GM23248 (cell line): ENCODE measurements around the gene AKNA. TPM values are rescaled to one million over a fixed set of nuclear protein-coding genes. Genes with fewer than 3 reads are reported as not detected.

Experiments used
- DNase-seq: peaks from one replicate; pipeline ENCODE4 v3.0.0-alpha.2; 2015
- H2AFZ ChIP-seq: fragments of 200-600 bp; sonication (generic); 2 replicates; pipeline ENCODE4 v1.6.1; 2016; ENCODE audit warnings: antibody characterized with exemption
- H3F3A ChIP-seq: fragments of 200-600 bp; sonication (generic); 2 replicates; pipeline ENCODE4 v1.6.1; 2016; ENCODE audit warnings: mild to moderate bottlenecking, antibody characterized with exemption, mixed run types; ENCODE audit not compliant: insufficient read depth
- H3K27ac ChIP-seq: fragments of 200-600 bp; sonication (generic); 2 replicates; pipeline ENCODE4 v1.5.1; 2016; ENCODE audit warnings: mild to moderate bottlenecking
- H3K27me3 ChIP-seq: fragments of 200-600 bp; sonication (generic); replicated peaks from 2 replicates; pipeline ENCODE4 v1.6.1; 2016; ENCODE audit warnings: mild to moderate bottlenecking; ENCODE audit not compliant: insufficient read depth
- H3K36me3 ChIP-seq: fragments of 200-600 bp; sonication (generic); 2 replicates; pipeline ENCODE4 v1.6.1; 2016; ENCODE audit warnings: low read depth, mild to moderate bottlenecking
- H3K4me1 ChIP-seq: fragments of 200-600 bp; sonication (generic); 2 replicates; pipeline ENCODE4 v1.6.1; 2016; ENCODE audit warnings: mild to moderate bottlenecking; ENCODE audit not compliant: insufficient read depth
- H3K4me2 ChIP-seq: fragments of 200-600 bp; sonication (generic); one replicate; pipeline ENCODE4 v1.6.1; 2016; ENCODE audit warnings: mild to moderate bottlenecking; ENCODE audit not compliant: unreplicated experiment
- H3K4me3 ChIP-seq: fragments of 200-600 bp; sonication (generic); 2 replicates; pipeline ENCODE4 v1.5.1; 2016; ENCODE audit warnings: mild to moderate bottlenecking
- H3K79me2 ChIP-seq: fragments of 200-600 bp; sonication (generic); 2 replicates; pipeline ENCODE4 v1.6.1; 2016; ENCODE audit warnings: mild to moderate bottlenecking; ENCODE audit not compliant: insufficient read depth
- H3K9ac ChIP-seq: fragments of 200-600 bp; sonication (generic); 2 replicates; pipeline ENCODE4 v1.6.1; 2016; ENCODE audit warnings: mild to moderate bottlenecking
- H3K9me2 ChIP-seq: fragments of 200-600 bp; sonication (generic); 2 replicates; pipeline ENCODE4 v1.6.1; 2016; ENCODE audit warnings: mixed run types, mild to moderate bottlenecking, moderate library complexity; ENCODE audit not compliant: insufficient read depth
- H3K9me3 ChIP-seq: fragments of 200-600 bp; sonication (generic); one replicate; pipeline ENCODE4 v1.6.1; 2017; ENCODE audit warnings: low read depth
- H4K20me1 ChIP-seq: fragments of 200-600 bp; sonication (generic); 2 replicates; pipeline ENCODE4 v1.6.0; 2016; ENCODE audit not compliant: insufficient read depth
- EZH2 ChIP-seq: fragments of 200-600 bp; sonication (generic); IDR thresholded peaks from 2 replicates; pipeline ENCODE4 v1.6.1; 2018; ENCODE audit warnings: antibody characterized with exemption, mild to moderate bottlenecking; ENCODE audit not compliant: insufficient read depth, poor library complexity, severe bottlenecking
- EZH2phosphoT487 ChIP-seq: fragments of 200-600 bp; sonication (generic); IDR thresholded peaks from 2 replicates; pipeline ENCODE4 v1.6.1; 2018; ENCODE audit warnings: antibody characterized with exemption, moderate library complexity, mild to moderate bottlenecking, low read depth; ENCODE audit not compliant: insufficient read depth
- WGBS, 2 experiments: methylation state at CpG; one replicate each; pipeline ENCODE4 v1.1.6; 2015 to 2017; ENCODE audit warnings: low lambda C conversion rate in 2 of 2, low coverage in 1 of 2; ENCODE audit errors: missing lambda C conversion rate in 2 of 2; 5-methylcytosine and 5-hydroxymethylcytosine counted together
- in situ Hi-C: fragments of 300-500 bp; cut with MboI; formaldehyde crosslinking; loops from 2 replicates; pipeline ENCODE4 v1.15.0; 2020
- polyA plus RNA-seq: library from polyadenylated mRNA; unstranded; fragments of >200 nt; fragmentation: Nextera tagmentation; extraction: Ambion mirVana; gene quantifications from 2 replicates; pipeline ENCODE4 v1.2.1, GENCODE V29; 2016
- total RNA-seq: library from RNA; depleted of rRNA; stranded (reverse); fragments of >200 nt; shearing (Covaris generic); gene quantifications from 2 replicates; pipeline ENCODE4 v1.2.3, GENCODE V29; 2014

The AKNA gene
- total and polyA plus RNA-seq, 2 experiments from 2014 or later: 1.8 to 6.6 TPM

DNA sequence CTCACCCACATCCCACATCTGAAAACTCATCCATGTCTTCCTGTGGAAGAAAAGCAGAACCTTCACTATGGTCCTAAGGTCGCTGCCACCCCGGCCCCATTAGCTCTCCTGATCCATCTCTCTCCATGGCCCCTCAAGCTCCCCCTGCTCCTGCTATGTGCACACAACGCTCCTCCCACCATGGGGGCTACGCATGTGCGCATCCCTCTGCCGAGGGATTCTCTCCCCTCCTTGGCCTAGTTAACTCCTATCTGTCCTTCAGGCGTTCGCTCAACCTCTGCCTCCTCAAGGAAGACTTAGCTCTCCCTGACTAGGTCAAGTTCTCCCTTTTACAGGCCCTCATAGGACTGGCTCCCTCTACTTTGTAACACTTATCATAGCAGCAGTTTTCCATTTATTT lies 9.8 kb downstream of the AKNA start:
- Histone ChIP-seq H3K4me2 (no peak overlapping the region), H3K9me2 (no peaks in the 10 kb centered on the region), H3K27ac (no peak overlapping the region), H4K20me1 (no peaks in the 10 kb centered on the region), H3K4me1 (peaks cover 6% of the 10 kb centered on the region), H3K9ac (no peak overlapping the region), H3K9me3 (no peaks in the 10 kb centered on the region), H3K27me3 (no peaks in the 10 kb centered on the region), H3K4me3 (no peak overlapping the region), H3K79me2 (peaks cover 31% of the 10 kb centered on the region), H2AFZ (no peak overlapping the region), H3K36me3 (peaks cover 7% of the 10 kb centered on the region; the same call in 1 of the 2 replicates), H3F3A (0 out of 2 replicates have a peak, but pooled peaks cover 11% of the 10 kb centered on the region)
- TF ChIP-seq EZH2 (no peak), EZH2phosphoT487 (no peak)
- WGBS, 2 experiments: 85 to 87% methylated on average over 8 of the region's 8 CpGs
- in situ Hi-C loops: no loop called here
- DNase-seq: no peak

DNA sequence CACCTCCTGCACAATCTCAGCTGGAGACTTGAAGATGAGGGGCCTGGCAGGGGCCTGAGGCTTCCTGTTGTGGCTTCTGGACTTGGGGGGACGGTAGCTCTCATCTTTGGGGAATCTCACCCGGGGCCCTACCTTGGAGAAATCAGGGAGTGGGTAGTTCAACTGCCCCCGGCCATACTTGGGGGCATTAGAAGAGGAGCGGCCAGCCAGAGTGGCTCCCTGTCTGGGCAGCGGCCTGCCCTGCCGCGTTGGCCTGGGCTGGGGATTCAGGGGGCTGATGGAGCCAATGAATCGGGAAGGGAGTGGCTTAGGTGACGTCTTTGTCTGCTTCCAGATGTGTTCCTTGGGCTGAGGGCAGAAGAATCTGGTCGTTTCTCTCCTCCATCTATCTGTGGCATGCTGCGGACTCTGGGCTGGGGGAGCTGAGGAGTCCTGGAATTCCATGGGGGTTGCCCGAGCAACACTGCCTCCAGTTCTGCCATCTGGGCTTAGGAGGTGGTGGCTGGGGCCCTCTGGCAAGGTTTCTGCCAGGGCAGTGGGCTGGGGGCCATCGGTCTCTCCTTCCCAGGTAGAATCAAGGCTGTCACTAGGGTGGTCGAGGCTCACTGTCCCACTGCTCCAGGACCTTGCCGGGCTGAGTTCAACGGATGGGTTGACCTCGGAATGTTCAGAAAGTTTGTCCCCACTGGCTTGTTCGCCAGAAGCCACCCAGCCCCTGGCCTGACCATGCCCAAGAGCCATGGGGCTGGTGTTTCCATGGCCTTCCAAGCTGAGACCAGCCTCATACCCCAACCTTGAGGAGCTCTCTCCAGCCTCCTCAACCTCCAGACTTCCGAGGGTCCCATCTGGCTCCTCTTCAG lies 11.0 kb downstream of the AKNA start:
- H3F3A ChIP-seq: 0 out of 2 replicates have a peak, but pooled peaks cover 4% of the 10 kb centered on the region
- H3K9me2 ChIP-seq: no peaks in the 10 kb centered on the region
- peaks cover 7% of the 10 kb centered on the region; the same call in 1 of the 2 replicates for H3K36me3 ChIP-seq
- H3K4me1 ChIP-seq: no peaks in the 10 kb centered on the region
- H3K27ac ChIP-seq: no peak overlapping the region
- H3K4me3 ChIP-seq: no peak overlapping the region
- H3K27me3 ChIP-seq: no peaks in the 10 kb centered on the region
- no peak overlapping the region for H3K9ac ChIP-seq
- H4K20me1 ChIP-seq: no peaks in the 10 kb centered on the region
- H3K4me2 ChIP-seq: no peak overlapping the region
- in situ Hi-C loops: no loop called here
- no peak overlapping the region for H2AFZ ChIP-seq
- H3K9me3 ChIP-seq: no peaks in the 10 kb centered on the region
- no peak for DNase-seq
- peaks cover 19% of the 10 kb centered on the region for H3K79me2 ChIP-seq
- TF ChIP-seq EZH2: no peak
- TF ChIP-seq EZH2phosphoT487: no peak
- WGBS, 2 experiments: 87 to 90% methylated on average over 19 of the region's 19 CpGs

DNA sequence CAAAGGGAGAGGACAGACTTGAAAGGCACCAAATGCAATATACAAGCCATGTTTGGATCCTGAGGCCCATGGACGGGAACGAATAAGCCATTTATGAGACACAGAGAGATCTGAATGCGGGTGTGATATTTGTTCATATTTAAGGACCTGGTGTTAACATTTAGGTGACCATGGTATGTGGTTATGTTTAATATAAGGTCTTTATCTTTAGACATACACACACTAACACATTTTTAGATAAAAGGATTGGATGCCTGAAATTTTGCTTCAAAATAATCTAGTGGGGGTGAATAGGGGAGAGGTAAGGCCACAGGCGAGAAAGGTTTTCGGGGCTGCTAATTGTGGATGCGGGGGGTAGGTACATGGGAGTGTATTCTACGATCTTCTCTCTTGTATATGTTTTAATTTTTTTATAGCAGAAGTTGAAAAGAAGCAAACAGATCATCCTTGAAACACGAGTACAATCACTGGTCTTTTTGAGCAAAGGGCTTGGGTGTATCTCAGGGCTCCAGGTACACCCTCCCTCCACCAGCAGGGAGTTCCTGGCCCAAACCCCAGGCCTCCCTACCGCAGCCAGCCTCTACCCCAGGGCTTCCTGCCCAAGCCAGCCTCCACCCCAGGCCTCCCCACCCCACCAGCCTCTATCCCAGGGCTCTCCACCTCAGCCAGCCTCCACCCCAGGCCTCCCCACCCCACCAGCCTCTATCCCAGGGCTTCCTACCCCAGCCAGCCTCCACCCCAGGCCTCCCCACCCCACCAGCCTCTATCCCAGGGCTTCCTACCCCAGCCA lies 12.2 kb downstream of the AKNA start:
- Histone ChIP-seq H3K4me1 (no peaks in the 10 kb centered on the region), H3K79me2 (peaks cover 11% of the 10 kb centered on the region; the same call in 1 of the 2 replicates), H3K4me3 (no peak overlapping the region), H3K9me3 (no peaks in the 10 kb centered on the region), H2AFZ (no peak overlapping the region), H3K4me2 (no peak overlapping the region), H4K20me1 (no peaks in the 10 kb centered on the region), H3K36me3 (peaks cover 7% of the 10 kb centered on the region; the same call in 1 of the 2 replicates), H3K9ac (no peak overlapping the region), H3K9me2 (no peaks in the 10 kb centered on the region), H3K27ac (no peak overlapping the region), H3F3A (0 out of 2 replicates have a peak, but pooled peaks cover 4% of the 10 kb centered on the region), H3K27me3 (no peaks in the 10 kb centered on the region)
- WGBS, 2 experiments: 86 to 87% methylated on average over 8 to 9 of the region's 9 CpGs
- in situ Hi-C loops: no loop called here
- DNase-seq: no peak
- TF ChIP-seq EZH2: no peak

DNA sequence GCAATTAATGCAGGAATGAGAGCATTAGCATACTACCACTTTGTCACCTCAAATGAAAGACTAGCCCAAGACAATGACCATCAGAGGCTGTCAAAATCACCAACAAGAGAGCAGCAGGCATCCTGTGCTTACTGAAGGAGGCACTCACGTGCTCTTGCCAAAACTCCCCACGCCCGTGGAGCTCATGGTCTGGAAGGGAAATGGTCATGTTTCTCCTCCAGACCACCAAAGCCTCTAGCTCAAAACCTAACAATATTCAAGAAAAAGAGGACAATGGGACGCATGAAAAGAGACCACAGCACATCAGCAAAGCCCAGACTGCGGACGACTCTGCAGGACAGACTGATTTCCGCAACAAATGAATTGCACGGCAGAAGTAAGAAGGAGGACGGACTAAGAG lies 12.8 kb downstream of the AKNA start:
- in situ Hi-C loops: no loop called here
- H3F3A ChIP-seq: 0 out of 2 replicates have a peak, but pooled peaks cover 4% of the 10 kb centered on the region
- H3K79me2 ChIP-seq: peaks cover 7% of the 10 kb centered on the region; the same call in 1 of the 2 replicates
- no peak overlapping the region for H3K27ac ChIP-seq
- H3K36me3 ChIP-seq: peaks cover 6% of the 10 kb centered on the region; the same call in 1 of the 2 replicates
- H3K4me3 ChIP-seq: no peak overlapping the region
- no peak for TF ChIP-seq EZH2phosphoT487
- no peak for TF ChIP-seq EZH2
- DNase-seq: no peak
- H3K9me2 ChIP-seq: no peaks in the 10 kb centered on the region
- no peaks in the 10 kb centered on the region for H4K20me1 ChIP-seq
- no peak overlapping the region for H2AFZ ChIP-seq
- no peaks in the 10 kb centered on the region for H3K27me3 ChIP-seq
- no peaks in the 10 kb centered on the region for H3K4me1 ChIP-seq
- H3K9ac ChIP-seq: no peak overlapping the region
- no peaks in the 10 kb centered on the region for H3K9me3 ChIP-seq
- no peak overlapping the region for H3K4me2 ChIP-seq
- WGBS, 2 experiments: 82 to 83% methylated on average over 9 of the region's 9 CpGs
